Right cardiac atrium (tissue), 5 donors: ENCODE results near the gene FGF11. TPM values are rescaled to one million over a fixed set of nuclear protein-coding genes. Genes with fewer than 3 reads are reported as not detected.
"Not testable (repeated sequence)": the region's sequence is repeated elsewhere in the genome, so short reads cannot be mapped to it uniquely, and the experiment has no call there.

Experiments
- ATAC-seq, 2 donors: fragments of 200-7000 bp; cut with Tn5 transposase; one replicate each; pipeline versions ENCODE4 v1.8.0 to v1.9.1; 2020; ENCODE audit warnings: moderate library complexity in 2 of 2, mild to moderate bottlenecking in 1 of 2
- DNase-seq, 3 donors: peaks; one replicate each; pipeline ENCODE4 v3.0.0-alpha.2; 2020
- H3K27ac ChIP-seq: one replicate; pipeline ENCODE4 v1.5.1; 2013; ENCODE audit warnings: mild to moderate bottlenecking, low read length, control low read depth, moderate library complexity
- H3K27me3 ChIP-seq: one replicate; pipeline ENCODE4 v1.6.1; 2013; ENCODE audit not compliant: control insufficient read depth, insufficient read depth
- H3K4me1 ChIP-seq: one replicate; pipeline ENCODE4 v1.6.1; 2013; ENCODE audit warnings: low read length; ENCODE audit not compliant: control insufficient read depth, insufficient read depth
- H3K4me3 ChIP-seq: one replicate; pipeline ENCODE4 v1.5.1; 2013; ENCODE audit warnings: low read length, control low read depth
- H3K9me3 ChIP-seq: one replicate; pipeline ENCODE4 v1.6.1; 2013; ENCODE audit warnings: low read length; ENCODE audit not compliant: control insufficient read depth
- WGBS: extraction: QIAGEN DNeasy Blood & Tissue Kit; methylation state at CpG from one replicate; pipeline ENCODE4 v1.1.7; 2013; 5-methylcytosine and 5-hydroxymethylcytosine counted together
- intact Hi-C, 4 donors: fragments of 100-400 bp; cut with DNase I; formaldehyde crosslinking; loops; one replicate each; pipeline versions ENCODE4 v1.11.0 to v1.14.0; 2022 to 2023
- polyA plus RNA-seq: library from polyadenylated mRNA; stranded (reverse); fragments of 200-250 nt; gene quantifications from one replicate; pipeline ENCODE4 v1.2.3, GENCODE V29; 2013
- total RNA-seq, 4 donors: library from RNA; stranded (reverse); fragmentation: NEBNext Ultra II Directional; extraction: Animal tissue kit (Norgen Biotek cat#: 25700); gene quantifications; one replicate each; pipeline ENCODE4 v1.2.1, GENCODE V29; 2021
- donor health status: healthy with polysubstance abuse.
- donor health status: DM: no; HTN: yes; CAD: no.
- donor health status: DM: no; HTN: no; CAD: no.
- donor health status: DM: no; HTN: yes; CAD: no; lungs with severe emphysema.
- donor health status: DM: yes; HTN: yes; CAD: no.

The FGF11 gene
- total and polyA plus RNA-seq, 5 donors: 13.9 to 34.8 (median 27.2) TPM

GRCh38 chr17:7463372-7463846, 24.1 kb downstream of the FGF11 start:
- Histone ChIP-seq H3K4me1 (peaks cover 4% of the 10 kb centered on the region), H3K27me3 (no peaks in the 10 kb centered on the region), H3K9me3 (no peaks in the 10 kb centered on the region), H3K4me3 (no peak overlapping the region), H3K27ac (no peak overlapping the region)
- ATAC-seq (no peak), DNase-seq (no peak)
- 85% methylated on average over 14 of the region's 14 CpGs for WGBS
- intact Hi-C loops: no loop called here

- WGBS: 84% methylated on average over 9 of the region's 9 CpGs
- H3K27me3 ChIP-seq: no peaks in the 10 kb centered on the region
- H3K4me3 ChIP-seq: no peak overlapping the region
- ATAC-seq (no peak), DNase-seq (no peak)
- no peak overlapping the region for H3K27ac ChIP-seq
- intact Hi-C loops: no loop called here
- H3K4me1 ChIP-seq: peaks cover 4% of the 10 kb centered on the region
- H3K9me3 ChIP-seq: no peaks in the 10 kb centered on the region
These were observed 24.8 kb downstream of the FGF11 start for GRCh38 chr17:7464081-7464480.

- H3K9me3 ChIP-seq: no peaks in the 10 kb centered on the region
- peak overlapping the region; percentile 83 for H3K27ac ChIP-seq
- intact Hi-C loops: loop anchor here in 1 of 4 donors (2.0 kb wide), 1 partner anchor 15 kb away; no protein-coding TSS in a partner anchor
- H3K4me1 ChIP-seq: peaks cover 6% of the 10 kb centered on the region
- DNase-seq: peak in 2 of 3 donors; percentile 15 to 48
- H3K4me3 ChIP-seq: no peak overlapping the region
- WGBS: 86% methylated on average over 33 of the region's 33 CpGs
- ATAC-seq: no peak
- no peaks in the 10 kb centered on the region for H3K27me3 ChIP-seq
These were observed 26.4 kb downstream of the FGF11 start for GRCh38 chr17:7465597-7466275.

GRCh38 chr17:7466318-7466638, 27.0 kb downstream of the FGF11 start:
- Histone ChIP-seq H3K27me3 (no peaks in the 10 kb centered on the region), H3K4me3 (no peak overlapping the region), H3K27ac (peak overlapping the region; percentile 83), H3K9me3 (no peaks in the 10 kb centered on the region), H3K4me1 (peaks cover 9% of the 10 kb centered on the region)
- ATAC-seq (no peak), DNase-seq (no peak)
- 68% methylated on average over 9 of the region's 9 CpGs for WGBS
- intact Hi-C loops: loop anchor here in 1 of 4 donors (2.0 kb wide), 1 partner anchor 15 kb away; no protein-coding TSS in a partner anchor

- ATAC-seq (peak; percentile 43 to 69), DNase-seq (peak; percentile 87 to 90 (median 88))
- intact Hi-C loops: loop anchor here in 1 of 4 donors (2.0 kb wide), 1 partner anchor 16 kb away; no protein-coding TSS in a partner anchor
- Histone ChIP-seq H3K27ac (peak overlapping the region; percentile 83), H3K4me1 (peaks cover 10% of the 10 kb centered on the region), H3K27me3 (no peaks in the 10 kb centered on the region), H3K4me3 (no peak overlapping the region), H3K9me3 (no peaks in the 10 kb centered on the region)
- WGBS: 60% methylated on average over 16 of the region's 16 CpGs
These were observed 27.5 kb downstream of the FGF11 start for GRCh38 chr17:7466639-7467341.

- Histone ChIP-seq H3K4me1 (peaks cover 11% of the 10 kb centered on the region), H3K27ac (peak overlapping the region; percentile 83), H3K27me3 (no peaks in the 10 kb centered on the region), H3K9me3 (no peaks in the 10 kb centered on the region), H3K4me3 (no peak overlapping the region)
- no peak for DNase-seq
- intact Hi-C loops: loop anchor here in 1 of 4 donors (2.0 kb wide), 1 partner anchor 17 kb away; no protein-coding TSS in a partner anchor
- no peak for ATAC-seq
- WGBS: 94% methylated on average over 3 of the region's 3 CpGs
These were observed 28.2 kb downstream of the FGF11 start for GRCh38 chr17:7467498-7467897.

- 85% methylated on average over 11 of the region's 11 CpGs for WGBS
- H3K4me3 ChIP-seq: no peak overlapping the region
- intact Hi-C loops: no loop called here
- ATAC-seq (no peak), DNase-seq (peak in 1 of 3 donors; percentile 22)
- H3K27ac ChIP-seq: no peak overlapping the region
- H3K9me3 ChIP-seq: no peaks in the 10 kb centered on the region
- peaks cover 11% of the 10 kb centered on the region for H3K4me1 ChIP-seq
- no peaks in the 10 kb centered on the region for H3K27me3 ChIP-seq
These were observed 29.0 kb downstream of the FGF11 start for GRCh38 chr17:7468290-7468689.

GRCh38 chr17:7468804-7469389, 29.6 kb downstream of the FGF11 start:
- intact Hi-C loops: no loop called here
- no peaks in the 10 kb centered on the region for H3K9me3 ChIP-seq
- ATAC-seq (no peak), DNase-seq (peak in 1 of 3 donors; percentile 22)
- 77% methylated on average over 12 of the region's 12 CpGs for WGBS
- H3K4me3 ChIP-seq: no peak overlapping the region
- no peak overlapping the region for H3K27ac ChIP-seq
- peaks cover 11% of the 10 kb centered on the region for H3K4me1 ChIP-seq
- no peaks in the 10 kb centered on the region for H3K27me3 ChIP-seq

- H3K4me3 ChIP-seq, H3K27me3 ChIP-seq, ATAC-seq, H3K27ac ChIP-seq, DNase-seq, H3K9me3 ChIP-seq, intact Hi-C loops: not testable (repeated sequence)
- H3K4me1 ChIP-seq: peaks cover 14% of the 10 kb centered on the region
- 91% methylated on average over 12 of the region's 12 CpGs for WGBS
These were observed 30.5 kb downstream of the FGF11 start for GRCh38 chr17:7469843-7470242.

- ATAC-seq, H3K9me3 ChIP-seq, H3K27me3 ChIP-seq, DNase-seq, H3K4me3 ChIP-seq, intact Hi-C loops: not testable (repeated sequence)
- 66% methylated on average over 8 of the region's 8 CpGs for WGBS
- Histone ChIP-seq H3K27ac (peak overlapping the region; percentile 30), H3K4me1 (peaks cover 15% of the 10 kb centered on the region)
These were observed 31.2 kb downstream of the FGF11 start for GRCh38 chr17:7470457-7470973.

GRCh38 chr17:7471729-7472128, 32.4 kb downstream of the FGF11 start:
- ATAC-seq: no peak
- Histone ChIP-seq H3K4me1 (peaks cover 20% of the 10 kb centered on the region), H3K27ac (peak overlapping the region; percentile 8), H3K4me3 (no peak overlapping the region), H3K9me3 (no peaks in the 10 kb centered on the region), H3K27me3 (no peaks in the 10 kb centered on the region)
- DNase-seq: no peak
- intact Hi-C loops: no loop called here
- WGBS: 72% methylated on average over 2 of the region's 2 CpGs
